CD4-positive, alpha-beta T cell treated with Interleukin-15 for 1 hour (primary cell): ENCODE results near the gene LMTK2.

Source experiments
- DNase-seq: peaks from one replicate; pipeline ENCODE4 v3.0.0-alpha.2; 2020

LMTK2 gene

DNA sequence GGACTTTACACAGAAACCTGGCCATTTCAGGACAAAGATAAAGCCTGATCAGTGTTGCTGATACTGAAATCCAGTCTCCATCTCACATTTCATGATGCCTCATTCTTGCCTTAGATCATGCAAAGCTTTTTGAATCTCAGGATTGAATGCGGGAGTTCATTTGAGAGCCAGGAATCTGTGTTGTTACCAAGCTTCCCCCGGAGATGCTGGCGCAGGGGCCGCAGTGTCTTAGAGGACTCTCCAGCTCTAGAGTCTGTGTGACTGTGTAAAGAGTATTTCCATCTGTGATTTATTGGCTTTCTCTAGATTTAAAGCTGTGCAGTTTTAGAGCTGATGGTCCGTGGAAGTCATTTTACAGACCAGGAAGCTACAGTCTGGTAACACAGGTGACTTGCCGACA is 32.0 kb downstream of the LMTK2 start:
- no peak for DNase-seq

GRCh38 chr7:98142658-98143057 is 36.0 kb downstream of the LMTK2 start:
- DNase-seq: no peak

- no peak for DNase-seq
Observed at GRCh38 chr7:98148607-98149006, 41.9 kb downstream of the LMTK2 start.

DNA sequence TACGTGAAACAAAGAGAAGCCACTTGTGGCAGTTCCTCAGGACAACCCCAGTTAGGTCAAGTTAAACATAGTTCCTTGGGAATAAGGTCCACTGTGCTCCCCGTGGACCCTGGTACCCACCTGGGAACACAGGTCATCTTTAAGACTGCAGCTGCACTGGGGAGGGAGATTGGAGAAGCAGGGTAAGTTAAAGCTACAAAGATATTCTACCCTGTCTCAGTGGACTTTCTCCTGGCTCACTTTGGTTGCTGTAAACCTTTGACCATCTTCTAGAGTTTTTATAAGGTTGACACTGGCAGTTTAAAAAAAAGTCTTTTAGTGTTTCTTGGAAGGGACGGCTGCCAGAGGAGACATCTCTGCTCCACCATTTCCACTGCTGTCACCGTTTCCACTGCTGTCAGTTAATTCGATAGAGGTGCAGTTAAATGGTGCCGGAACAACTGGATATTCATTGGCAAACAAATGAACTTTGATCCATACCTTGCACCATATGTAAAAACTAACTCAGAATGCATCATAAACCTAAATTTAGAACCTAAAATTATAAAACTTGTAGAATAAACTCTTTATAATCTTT is 42.5 kb downstream of the LMTK2 start:
- no peak for DNase-seq

- no peak for DNase-seq
Observed at GRCh38 chr7:98151884-98152283, 45.2 kb downstream of the LMTK2 start.

- no peak for DNase-seq
Observed at GRCh38 chr7:98156700-98157099, 50.0 kb downstream of the LMTK2 start.

GRCh38 chr7:98157761-98158160 is 51.1 kb downstream of the LMTK2 start:
- no peak for DNase-seq

GRCh38 chr7:98162758-98163157 is 56.1 kb downstream of the LMTK2 start:
- DNase-seq: no peak

GRCh38 chr7:98163269-98163668 is 56.6 kb downstream of the LMTK2 start:
- DNase-seq: no peak

DNA sequence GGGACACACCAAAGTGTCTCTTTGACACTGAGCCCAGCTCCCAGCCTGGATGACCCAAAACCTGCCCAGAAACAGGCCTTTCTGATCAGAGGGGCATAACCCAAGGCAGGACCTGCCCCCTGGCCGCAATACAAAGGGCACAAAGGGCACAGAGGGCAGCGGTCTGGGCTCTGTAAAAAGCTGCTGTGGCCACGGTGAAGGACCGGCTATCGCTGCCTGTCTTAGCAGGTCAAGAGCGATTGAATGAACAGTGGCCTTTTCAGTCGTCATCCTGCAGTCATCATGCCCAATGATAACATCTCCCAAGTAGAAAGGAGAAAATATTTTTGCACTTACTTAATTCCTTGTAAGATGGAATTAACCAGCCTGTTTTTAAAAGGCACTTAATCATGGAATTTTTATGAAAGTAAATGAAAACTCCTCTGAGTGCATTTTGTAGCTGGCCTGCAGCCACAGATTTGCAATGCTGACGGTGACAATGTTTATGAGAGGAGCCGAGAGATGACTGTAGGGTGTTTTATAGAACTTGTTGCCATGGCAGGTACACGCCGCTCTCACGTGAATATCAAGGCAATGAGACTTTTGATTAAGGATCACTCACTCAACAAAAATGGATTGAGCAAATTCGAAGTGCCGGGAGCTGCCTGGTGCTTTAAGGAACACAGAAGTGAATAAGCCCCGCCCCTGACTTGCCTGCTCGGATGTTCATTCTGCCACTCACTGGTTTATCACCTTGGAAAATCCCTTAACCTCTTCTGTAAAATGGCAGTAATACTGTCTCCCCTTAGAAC is 57.2 kb downstream of the LMTK2 start:
- no peak for DNase-seq

GRCh38 chr7:98165827-98166667 is 59.4 kb downstream of the LMTK2 start:
- peak; percentile 54 for DNase-seq

DNA sequence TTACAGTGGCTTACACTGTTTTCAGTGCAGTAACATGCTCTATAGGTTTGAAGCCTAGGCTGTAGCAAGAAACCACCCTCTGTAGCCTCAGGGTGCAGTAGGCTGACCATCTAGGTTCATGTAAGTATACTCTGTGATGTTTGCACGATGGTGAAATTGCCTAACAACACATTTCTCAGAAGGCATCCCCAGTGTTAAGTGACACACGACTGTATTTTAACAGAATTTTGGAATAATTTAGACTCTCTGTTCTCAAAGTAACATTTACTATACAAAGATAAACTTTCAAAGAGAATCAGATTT is 60.0 kb downstream of the LMTK2 start:
- no peak for DNase-seq

DNA sequence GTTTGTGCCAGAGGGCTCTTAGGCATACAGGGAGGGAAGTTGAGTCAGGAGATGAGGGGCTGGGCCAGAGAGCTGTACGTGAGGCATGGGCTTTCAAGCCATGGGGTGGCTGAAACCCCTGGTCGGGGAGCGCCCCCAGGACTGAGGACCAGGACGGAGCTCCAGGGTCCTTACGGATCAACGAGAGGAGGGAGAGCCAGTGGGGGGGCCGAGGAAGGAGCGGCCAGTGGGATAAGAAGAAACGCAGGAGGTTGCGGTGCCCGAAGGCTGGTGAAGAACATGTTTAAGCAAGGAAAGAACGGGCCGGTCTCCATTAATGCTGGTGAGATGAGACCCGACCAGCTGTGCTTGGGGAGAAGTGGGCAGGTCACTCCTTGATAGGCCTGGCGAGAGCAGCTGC is 61.0 kb downstream of the LMTK2 start:
- DNase-seq: no peak

DNA sequence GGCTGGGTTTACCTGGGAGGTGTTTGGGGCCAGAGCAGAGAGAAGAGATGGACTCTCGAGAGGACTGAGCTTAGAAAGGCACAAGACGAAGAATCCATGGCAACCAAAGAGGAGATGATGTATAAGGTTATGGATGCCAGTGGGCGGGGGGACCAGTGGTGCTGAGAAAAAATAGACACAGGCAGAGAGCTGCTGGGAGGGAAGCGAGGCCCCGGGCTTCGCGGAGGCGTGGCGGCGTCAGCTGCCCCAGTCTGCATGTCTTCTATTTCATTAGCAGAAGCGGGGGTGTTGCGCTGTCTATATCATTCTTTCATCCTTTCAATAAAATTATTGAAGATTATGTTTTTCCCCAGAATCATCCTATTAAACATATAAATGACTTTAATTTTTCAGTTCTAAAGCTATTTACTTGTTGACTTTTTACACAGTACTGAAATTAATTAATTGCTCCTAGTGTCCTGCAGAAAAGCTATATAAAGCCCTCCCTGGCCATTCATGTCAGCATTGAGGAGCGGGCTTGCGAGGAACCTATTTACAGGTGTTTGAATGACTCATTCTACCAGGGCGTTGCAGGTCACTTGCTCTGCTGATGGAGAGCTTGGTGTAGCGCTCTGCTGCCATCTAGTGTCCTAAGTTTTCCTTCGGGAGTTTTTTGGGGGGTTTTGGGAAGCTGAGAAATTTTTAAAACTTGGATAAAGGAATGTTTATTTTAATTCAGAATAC is 61.7 kb downstream of the LMTK2 start:
- DNase-seq: peak; percentile 42

DNA sequence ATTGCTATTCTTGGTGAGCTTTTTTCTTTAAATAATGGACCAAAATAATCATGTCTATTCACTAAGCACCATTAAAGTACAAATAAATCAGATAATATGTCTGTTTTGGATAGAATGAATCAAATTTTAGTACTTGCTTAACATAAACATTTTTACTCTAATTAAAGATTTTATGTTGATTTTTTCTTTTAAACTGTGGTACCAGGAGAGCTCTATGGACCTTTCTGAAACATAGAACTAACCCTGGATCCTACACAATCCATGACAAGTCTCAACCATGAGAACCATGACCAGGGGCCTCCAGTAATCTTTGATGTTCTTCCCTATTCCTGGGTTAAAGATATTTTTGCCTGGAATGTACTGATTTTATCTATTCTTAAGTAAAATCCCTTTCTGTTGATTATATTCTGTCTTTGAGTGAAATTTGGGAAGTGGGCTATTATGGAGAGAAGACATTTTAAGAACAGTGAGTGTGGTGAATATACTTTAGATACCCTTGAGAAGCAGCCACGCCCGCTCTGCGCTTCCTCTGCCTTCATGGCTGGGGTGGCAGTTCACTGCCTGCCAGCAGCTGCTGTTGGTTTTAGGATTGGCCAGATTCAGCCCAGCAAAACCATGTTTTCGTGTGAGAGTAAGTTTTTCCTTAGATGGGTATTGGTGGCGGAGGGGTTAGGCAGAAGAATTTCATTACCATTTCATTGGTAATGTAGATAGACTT is 62.4 kb downstream of the LMTK2 start:
- DNase-seq: no peak

DNA sequence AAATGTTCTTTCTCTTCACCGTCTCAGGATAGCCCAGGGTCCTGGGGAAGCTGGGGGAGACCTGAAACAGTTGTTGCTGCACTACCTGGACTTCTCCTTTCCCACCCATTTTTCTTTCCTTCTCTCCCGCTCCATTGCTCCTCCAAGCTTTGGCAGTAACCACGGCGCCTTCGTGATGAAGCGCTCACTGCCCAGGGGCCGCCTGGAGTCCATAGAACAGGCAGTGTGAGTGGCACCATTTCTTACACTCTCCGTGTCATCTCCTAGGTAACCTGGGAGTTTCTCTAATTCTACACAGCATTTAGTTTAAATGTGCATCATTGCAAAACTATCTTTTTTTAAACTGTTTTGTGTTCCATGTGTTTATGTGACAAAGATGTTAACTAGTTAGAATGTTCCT is 64.3 kb downstream of the LMTK2 start:
- no peak for DNase-seq

DNA sequence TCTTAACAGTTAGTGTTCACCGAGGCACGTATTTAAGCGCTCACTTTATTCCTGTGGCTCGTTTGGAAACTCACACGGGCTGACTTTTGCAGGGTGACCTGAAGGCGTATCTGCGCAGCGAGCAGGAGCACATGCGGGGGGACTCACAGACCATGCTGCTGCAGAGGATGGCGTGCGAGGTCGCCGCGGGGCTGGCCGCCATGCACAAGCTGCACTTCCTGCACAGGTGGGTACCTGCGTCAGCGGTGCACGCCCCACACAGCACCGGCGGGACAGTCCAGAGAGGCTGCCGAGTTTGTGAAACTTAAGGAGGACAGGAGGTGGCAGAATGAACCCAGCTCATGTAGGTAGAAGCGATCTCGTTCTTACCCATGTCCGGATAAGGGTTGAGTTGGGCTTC is 64.8 kb downstream of the LMTK2 start:
- no peak for DNase-seq

- DNase-seq: no peak
Observed at GRCh38 chr7:98174334-98175259, 67.9 kb downstream of the LMTK2 start.

- no peak for DNase-seq
Observed at GRCh38 chr7:98175260-98175940, 68.7 kb downstream of the LMTK2 start.

DNA sequence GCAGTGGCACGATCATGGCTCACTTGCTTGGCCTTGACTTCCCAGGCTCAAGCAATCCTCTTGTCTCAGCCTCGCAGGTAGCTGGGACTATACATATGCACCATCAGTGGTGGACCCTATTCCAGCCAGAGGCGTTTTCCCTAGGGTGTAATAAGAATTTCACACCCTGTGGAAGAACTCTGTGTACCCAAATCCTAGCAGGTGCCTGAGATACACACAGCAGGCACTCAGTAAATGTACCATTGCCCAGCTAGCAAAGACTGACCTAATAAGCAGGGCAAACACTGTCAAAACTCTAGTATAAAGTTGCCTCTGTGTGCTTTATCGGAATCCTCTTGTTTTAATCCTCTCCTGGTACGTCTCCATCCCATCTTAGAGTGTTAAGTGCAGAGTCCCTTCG is 70.9 kb downstream of the LMTK2 start:
- DNase-seq: no peak

- no peak for DNase-seq
Observed at GRCh38 chr7:98178321-98178720, 71.7 kb downstream of the LMTK2 start.
